OCI-LY3 (cell line): ENCODE data around the gene ERCC8.

Experiments used
- EZH2phosphoT487 ChIP-seq: fragments of 200-600 bp; shearing (Covaris generic); IDR thresholded peaks from 2 replicates; pipeline ENCODE4 v1.6.1; 2018; ENCODE audit warnings: antibody characterized with exemption, mixed run types, low read depth
- TF ChIP-seq, protein P1 (sequence below): fragments of 200-600, 300-600 bp; sonication (generic); IDR thresholded peaks from 2 replicates; pipeline ENCODE4 v1.5.1; 2014; ENCODE audit warnings: antibody characterized with exemption, low read length, low read depth

DNA sequence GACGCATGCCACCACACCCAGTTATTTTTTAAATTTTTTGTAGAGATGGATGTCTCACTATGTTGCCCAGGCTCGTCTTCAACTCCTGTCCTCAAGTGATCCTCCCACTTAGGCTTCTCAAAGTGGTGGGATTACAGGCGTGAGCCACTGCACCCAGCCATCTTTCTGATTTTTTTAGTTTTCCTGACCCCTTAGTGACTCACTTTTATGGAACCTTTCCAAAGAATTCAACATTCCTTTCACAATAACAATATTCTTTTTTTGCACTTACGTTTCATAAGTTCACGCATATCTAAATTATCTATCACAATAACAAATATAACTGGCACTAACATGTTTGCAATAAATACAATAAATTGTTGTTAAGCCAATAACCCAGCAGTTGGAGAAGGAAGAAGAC is 109.3 kb downstream of the ERCC8 start:
- TF ChIP-seq, protein P1, sequence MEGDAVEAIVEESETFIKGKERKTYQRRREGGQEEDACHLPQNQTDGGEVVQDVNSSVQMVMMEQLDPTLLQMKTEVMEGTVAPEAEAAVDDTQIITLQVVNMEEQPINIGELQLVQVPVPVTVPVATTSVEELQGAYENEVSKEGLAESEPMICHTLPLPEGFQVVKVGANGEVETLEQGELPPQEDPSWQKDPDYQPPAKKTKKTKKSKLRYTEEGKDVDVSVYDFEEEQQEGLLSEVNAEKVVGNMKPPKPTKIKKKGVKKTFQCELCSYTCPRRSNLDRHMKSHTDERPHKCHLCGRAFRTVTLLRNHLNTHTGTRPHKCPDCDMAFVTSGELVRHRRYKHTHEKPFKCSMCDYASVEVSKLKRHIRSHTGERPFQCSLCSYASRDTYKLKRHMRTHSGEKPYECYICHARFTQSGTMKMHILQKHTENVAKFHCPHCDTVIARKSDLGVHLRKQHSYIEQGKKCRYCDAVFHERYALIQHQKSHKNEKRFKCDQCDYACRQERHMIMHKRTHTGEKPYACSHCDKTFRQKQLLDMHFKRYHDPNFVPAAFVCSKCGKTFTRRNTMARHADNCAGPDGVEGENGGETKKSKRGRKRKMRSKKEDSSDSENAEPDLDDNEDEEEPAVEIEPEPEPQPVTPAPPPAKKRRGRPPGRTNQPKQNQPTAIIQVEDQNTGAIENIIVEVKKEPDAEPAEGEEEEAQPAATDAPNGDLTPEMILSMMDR = no peak
- no peak for TF ChIP-seq EZH2phosphoT487
